AG10803 (cell line): Measurements from ENCODE around the gene WDR35.
A peak's percentile ranks its signal among the peaks of the same experiment; 100 is the strongest.

ENCODE experiments used
- DNase-seq: peaks from one replicate; pipeline ENCODE4 v3.0.0; 2010; ENCODE audit warnings: low read depth
- H3K4me3 ChIP-seq: 2 replicates; pipeline ENCODE4 v1.5.1; 2011; ENCODE audit warnings: mild to moderate bottlenecking, low read length, control low read depth
- TF ChIP-seq, protein P1 (sequence below): conservative IDR thresholded peaks from 2 replicates; pipeline ENCODE4 v1.5.1; 2011; ENCODE audit warnings: mild to moderate bottlenecking, low read length, control low read depth, inconsistent platforms

The WDR35 gene

DNA sequence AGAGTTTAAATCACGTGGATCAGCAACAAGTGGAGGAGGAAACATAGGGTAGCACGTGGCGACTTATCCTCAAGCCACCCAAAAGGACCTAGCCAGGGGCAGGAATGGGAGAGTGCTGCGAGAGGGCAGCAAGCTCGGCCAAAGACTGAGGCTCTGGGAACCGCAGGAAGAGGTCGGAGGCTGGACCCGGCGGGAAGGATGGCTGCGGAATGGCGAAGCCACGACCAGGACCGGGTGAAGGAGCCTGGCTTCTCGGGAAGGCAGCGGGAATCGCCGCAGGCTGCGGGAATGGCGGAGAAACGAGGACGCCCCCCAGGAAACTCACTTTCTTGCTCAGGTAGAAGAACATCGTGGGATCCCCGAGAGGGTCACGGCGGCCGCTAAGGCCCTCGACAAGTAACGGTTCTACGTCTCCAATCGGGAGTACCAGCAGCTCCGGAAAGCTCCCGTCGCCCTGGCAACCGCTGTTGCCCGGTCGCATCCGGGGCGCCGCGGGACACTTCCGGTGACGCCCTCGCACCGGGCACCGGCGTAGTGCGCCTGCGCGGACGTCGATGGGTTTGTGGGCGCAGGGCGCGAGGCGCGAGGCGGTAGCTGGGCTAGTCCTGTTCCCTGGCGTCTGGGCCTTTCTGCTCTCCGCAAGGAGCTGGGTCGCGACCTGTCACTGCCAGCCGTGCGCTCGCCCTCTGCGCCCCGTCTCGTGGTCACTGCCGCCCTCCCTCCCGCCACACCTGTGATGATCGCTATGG, at the start of gene WDR35:
WDR35 (minus strand) TSS at position 439 of the 749 bp plus-strand sequence; CDS start at position 349, 90 bp downstream.
- peak within 1 kb of the TSS; percentile 86 for H3K4me3 ChIP-seq
- peak; percentile 80 for DNase-seq
- TF ChIP-seq, protein P1, sequence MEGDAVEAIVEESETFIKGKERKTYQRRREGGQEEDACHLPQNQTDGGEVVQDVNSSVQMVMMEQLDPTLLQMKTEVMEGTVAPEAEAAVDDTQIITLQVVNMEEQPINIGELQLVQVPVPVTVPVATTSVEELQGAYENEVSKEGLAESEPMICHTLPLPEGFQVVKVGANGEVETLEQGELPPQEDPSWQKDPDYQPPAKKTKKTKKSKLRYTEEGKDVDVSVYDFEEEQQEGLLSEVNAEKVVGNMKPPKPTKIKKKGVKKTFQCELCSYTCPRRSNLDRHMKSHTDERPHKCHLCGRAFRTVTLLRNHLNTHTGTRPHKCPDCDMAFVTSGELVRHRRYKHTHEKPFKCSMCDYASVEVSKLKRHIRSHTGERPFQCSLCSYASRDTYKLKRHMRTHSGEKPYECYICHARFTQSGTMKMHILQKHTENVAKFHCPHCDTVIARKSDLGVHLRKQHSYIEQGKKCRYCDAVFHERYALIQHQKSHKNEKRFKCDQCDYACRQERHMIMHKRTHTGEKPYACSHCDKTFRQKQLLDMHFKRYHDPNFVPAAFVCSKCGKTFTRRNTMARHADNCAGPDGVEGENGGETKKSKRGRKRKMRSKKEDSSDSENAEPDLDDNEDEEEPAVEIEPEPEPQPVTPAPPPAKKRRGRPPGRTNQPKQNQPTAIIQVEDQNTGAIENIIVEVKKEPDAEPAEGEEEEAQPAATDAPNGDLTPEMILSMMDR = no peak

DNA sequence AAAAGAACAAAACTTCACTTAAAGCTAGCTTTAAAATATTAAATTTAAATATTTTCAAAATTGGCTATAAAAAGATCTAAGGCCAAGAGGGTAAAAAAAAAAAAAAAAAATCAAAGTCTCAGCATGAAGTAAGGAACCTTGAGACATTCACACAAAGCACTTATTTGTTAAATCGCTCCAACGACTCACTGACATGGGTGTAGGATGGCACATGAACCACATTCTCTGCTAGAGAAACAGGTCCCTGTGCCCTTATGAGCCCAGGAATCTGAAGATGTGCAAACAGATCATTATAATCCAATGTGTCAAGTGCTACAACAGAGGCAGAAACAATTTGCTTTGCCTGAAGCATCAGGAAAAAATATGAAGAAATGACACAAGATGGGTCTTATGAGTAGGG, 47.8 kb upstream of the WDR35 start:
- no peak overlapping the region for H3K4me3 ChIP-seq
- TF ChIP-seq, protein P1 = no peak
- no peak for DNase-seq

DNA sequence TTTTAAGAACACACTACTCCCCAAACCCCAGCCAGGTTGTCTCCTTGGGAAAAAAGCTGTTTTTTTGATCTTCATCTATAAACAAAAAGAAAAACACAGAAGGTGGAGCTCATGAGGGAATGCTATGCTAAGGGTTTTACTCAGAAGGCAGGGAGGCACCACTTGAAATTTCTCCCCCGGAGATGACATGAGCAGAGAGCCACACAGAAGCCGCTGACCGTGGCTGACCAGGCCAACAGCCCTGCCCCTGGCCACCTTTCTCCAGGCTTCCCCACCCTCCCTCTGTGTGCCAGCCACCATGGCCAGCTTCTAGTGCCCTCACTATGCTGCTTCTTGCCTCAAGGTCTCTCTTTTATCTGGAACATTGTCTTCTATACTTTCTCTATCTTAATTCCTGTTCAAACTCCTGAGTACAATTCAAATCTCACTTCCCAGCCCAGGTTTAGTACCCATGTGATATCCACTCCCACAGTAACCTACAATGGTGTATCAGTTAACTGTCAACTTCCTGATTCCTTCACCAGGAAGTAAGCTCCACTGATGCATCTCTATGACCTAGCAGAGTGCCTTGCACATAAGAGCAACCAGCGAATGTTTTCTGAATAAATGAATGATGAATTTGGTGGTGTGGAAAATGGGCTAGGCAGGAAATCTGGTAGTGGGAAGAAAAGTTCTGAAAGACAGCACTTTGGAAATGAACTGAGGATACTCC, 46.2 kb upstream of the WDR35 start:
- TF ChIP-seq, protein P1 = no peak
- DNase-seq = no peak

DNA sequence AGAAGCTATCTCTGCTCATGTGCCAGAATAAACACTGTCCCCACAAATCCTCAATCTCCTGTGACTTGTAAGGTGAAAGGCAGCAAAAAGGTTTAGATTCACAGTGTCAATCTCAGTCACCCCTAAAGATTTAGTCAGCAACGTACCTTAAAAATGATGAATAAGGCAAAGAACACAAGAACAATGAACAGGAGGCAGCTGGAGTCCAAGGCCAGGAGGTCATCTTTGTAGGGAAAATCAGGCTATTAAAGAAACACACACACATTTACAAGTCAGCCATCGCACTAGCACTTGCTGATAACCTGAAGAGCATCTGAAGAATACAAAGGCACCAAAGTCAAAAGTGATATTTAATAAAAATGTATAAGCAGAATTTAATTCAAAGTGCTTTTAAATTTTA, 44.9 kb upstream of the WDR35 start:
- DNase-seq = no peak
- TF ChIP-seq, protein P1 = no peak

More for the DNA sequence above, 46.2 kb upstream of the WDR35 start:
- no peak overlapping the region for H3K4me3 ChIP-seq

DNA sequence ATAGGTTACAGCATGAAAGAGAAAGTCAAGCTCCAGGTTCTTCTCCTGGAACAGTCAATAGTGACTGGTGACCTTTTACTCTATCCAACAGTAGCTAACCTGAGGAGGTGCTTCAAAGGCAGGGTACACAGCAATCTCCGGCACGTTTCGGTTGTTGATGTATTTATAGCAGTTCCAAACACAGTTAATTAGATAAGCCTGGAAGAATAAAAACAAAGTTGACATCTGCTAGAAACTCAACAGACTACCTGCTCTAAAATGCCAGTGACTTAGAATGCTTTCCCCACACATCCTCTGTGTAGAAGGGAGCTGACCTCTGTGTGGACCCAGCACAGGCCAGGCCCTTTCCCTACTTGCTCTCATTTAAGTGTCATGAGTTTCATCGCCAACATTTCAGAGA, 44.3 kb upstream of the WDR35 start:
- TF ChIP-seq, protein P1 = no peak
- H3K4me3 ChIP-seq = no peak overlapping the region
- DNase-seq = no peak

More for the DNA sequence above, 44.9 kb upstream of the WDR35 start:
- H3K4me3 ChIP-seq = no peak overlapping the region

DNA sequence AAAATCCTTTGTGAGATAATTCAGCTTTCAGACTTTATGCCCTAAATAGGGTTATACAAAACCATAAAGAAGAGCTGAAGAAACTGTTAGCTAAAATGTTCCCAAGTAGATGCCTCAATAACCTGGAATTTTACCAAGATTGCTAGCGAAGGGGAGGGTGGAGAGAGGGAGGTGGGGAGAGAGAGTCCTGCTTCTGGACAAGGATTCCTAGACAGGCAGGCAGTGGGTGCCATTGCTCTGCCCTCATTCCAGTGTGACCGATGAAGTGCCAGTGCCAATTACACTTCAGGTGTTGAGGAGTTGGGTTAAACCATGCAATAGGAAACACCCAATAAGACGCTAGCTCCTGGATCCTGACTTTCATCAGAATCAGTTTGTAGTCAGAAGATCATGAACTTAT, 43.4 kb upstream of the WDR35 start:
- no peak for DNase-seq
- no peak overlapping the region for H3K4me3 ChIP-seq
- TF ChIP-seq, protein P1 = no peak

DNA sequence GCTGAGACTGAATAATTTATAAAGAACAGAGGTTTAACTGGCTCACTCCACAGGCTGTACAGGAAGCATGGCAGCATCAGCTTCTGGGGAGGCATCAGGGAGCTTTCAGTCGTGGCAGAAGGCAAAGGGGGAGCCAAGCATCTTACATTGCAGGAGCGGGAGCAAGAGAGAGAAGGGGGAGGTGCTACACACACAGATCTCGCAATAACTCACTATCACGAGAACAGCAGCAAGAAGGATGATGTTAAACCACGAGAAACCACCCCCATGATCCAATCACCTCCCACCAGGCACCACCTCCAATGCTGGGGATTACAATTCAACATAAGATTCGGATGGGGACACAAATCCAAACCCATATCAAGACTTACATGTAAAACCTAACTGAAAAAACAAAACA, 40.3 kb upstream of the WDR35 start:
- TF ChIP-seq, protein P1 = no peak

More for the DNA sequence above, 40.3 kb upstream of the WDR35 start:
- no peak for DNase-seq
- H3K4me3 ChIP-seq = no peak overlapping the region
